ENCODE measurements around the gene FRYL.

Gene FRYL

DNA sequence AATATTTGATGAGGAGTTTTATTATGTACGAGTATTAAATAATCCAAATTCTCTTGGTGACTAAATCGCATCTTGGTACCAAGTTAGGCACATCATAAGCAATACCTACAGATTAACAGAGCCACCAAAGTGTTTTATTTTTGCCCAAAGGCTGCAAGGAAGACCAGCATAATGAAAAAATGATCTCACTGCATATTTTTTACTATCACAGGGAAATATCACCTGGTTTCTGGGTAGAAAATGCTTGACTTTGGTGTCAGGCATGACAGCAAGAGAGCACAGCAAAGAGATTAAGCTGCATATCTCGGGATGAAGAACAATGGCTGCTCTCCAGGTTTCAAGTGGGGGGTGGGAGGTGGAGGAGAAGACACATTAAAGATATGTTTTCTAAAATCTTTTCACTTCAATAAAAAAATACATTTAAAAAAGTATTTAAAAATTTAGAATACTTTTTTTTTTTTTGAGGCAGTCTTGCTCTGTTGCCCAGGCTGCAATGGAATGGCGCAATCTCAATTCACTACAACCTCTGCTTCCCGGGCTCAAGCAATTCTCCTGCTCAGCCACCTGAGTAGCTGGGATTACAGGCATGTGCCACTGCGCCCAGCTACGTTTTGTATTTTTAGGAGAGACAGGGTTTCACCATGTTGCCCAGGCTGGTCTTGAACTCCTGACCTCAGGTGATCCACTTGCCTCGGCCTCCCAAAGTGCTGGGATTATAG lies 86.1 kb downstream of the FRYL start:
- Histone ChIP-seq H3F3A (ENCODE audit: low read depth) (no peaks in the 10 kb centered on the region), H3K79me2 (ENCODE audit: insufficient read depth, low read length) (peaks cover 96% of the 10 kb centered on the region), H3K4me2 (ENCODE audit: low read depth, low read length, poor library complexity, severe bottlenecking) (no peak overlapping the region), H2AFZ (ENCODE audit: low read length) (no peak overlapping the region), H3K4me1 (ENCODE audit: insufficient read depth, low read length, poor library complexity, severe bottlenecking) (peaks cover 9% of the 10 kb centered on the region), H4K20me1 (ENCODE audit: insufficient read depth, low read length, poor library complexity, severe bottlenecking) (peaks cover 50% of the 10 kb centered on the region), H3K36me3 (ENCODE audit: insufficient read depth, low read length) (no peaks in the 10 kb centered on the region), H3K27me3 (ENCODE audit: insufficient read depth, low read length, poor library complexity, severe bottlenecking) (no peaks in the 10 kb centered on the region), H3K9me2 (replicated peaks; ENCODE audit: low read depth, low read length) (no peaks in the 10 kb centered on the region), H3K9me3 (ENCODE audit: insufficient read depth, low read depth, low read length) (no peaks in the 10 kb centered on the region), H3K9ac (ENCODE audit: low read depth, low read length, poor library complexity, severe bottlenecking) (no peak overlapping the region), H3K4me3 (ENCODE audit: low read length, poor library complexity, severe bottlenecking) (no peak overlapping the region)
- TF ChIP-seq EZH2phosphoT487 (IDR thresholded peaks at IDR 0.05; ENCODE audit: borderline replicate concordance), result no peak
- TF ChIP-seq, protein P1, sequence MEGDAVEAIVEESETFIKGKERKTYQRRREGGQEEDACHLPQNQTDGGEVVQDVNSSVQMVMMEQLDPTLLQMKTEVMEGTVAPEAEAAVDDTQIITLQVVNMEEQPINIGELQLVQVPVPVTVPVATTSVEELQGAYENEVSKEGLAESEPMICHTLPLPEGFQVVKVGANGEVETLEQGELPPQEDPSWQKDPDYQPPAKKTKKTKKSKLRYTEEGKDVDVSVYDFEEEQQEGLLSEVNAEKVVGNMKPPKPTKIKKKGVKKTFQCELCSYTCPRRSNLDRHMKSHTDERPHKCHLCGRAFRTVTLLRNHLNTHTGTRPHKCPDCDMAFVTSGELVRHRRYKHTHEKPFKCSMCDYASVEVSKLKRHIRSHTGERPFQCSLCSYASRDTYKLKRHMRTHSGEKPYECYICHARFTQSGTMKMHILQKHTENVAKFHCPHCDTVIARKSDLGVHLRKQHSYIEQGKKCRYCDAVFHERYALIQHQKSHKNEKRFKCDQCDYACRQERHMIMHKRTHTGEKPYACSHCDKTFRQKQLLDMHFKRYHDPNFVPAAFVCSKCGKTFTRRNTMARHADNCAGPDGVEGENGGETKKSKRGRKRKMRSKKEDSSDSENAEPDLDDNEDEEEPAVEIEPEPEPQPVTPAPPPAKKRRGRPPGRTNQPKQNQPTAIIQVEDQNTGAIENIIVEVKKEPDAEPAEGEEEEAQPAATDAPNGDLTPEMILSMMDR (conservative IDR thresholded peaks at IDR 0.05; ENCODE audit: low read length), result no peak

DNA sequence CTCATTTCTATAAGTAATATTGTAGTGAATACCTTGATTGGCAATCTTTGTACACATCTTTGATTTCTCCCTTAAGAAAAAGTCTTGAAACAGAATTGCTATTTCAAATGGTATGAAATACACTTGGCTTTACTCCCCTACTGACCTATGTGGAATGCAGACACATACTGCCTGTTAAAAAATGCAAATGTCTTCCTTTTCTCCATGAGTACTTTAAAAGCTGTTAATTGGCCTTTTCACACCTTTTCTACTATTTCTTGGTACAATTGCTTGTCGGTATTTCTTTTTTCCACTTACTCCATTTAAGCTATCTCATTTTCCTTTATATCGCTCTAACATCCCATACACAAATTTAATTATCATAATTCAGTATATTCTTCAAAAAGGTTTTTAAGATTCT lies 87.2 kb downstream of the FRYL start:
- H3K4me2 ChIP-seq (ENCODE audit: low read depth, low read length, poor library complexity, severe bottlenecking), result no peak overlapping the region
- no peak overlapping the region for H3K4me3 ChIP-seq (ENCODE audit: low read length, poor library complexity, severe bottlenecking)
- H3K79me2 ChIP-seq (ENCODE audit: insufficient read depth, low read length), result peaks cover 94% of the 10 kb centered on the region
- H3K9me2 ChIP-seq (replicated peaks; ENCODE audit: low read depth, low read length), result no peaks in the 10 kb centered on the region
- H4K20me1 ChIP-seq (ENCODE audit: insufficient read depth, low read length, poor library complexity, severe bottlenecking), result peaks cover 52% of the 10 kb centered on the region
- no peak overlapping the region for H2AFZ ChIP-seq (ENCODE audit: low read length)
- H3F3A ChIP-seq (ENCODE audit: low read depth), result no peaks in the 10 kb centered on the region
- no peak for TF ChIP-seq EZH2phosphoT487 (IDR thresholded peaks at IDR 0.05; ENCODE audit: borderline replicate concordance)
- TF ChIP-seq, protein P1 (conservative IDR thresholded peaks at IDR 0.05; ENCODE audit: low read length), result no peak
- H3K9ac ChIP-seq (ENCODE audit: low read depth, low read length, poor library complexity, severe bottlenecking), result no peak overlapping the region
- H3K4me1 ChIP-seq (ENCODE audit: insufficient read depth, low read length, poor library complexity, severe bottlenecking), result peaks cover 4% of the 10 kb centered on the region
- no peaks in the 10 kb centered on the region for H3K27me3 ChIP-seq (ENCODE audit: insufficient read depth, low read length, poor library complexity, severe bottlenecking)
- H3K9me3 ChIP-seq (ENCODE audit: insufficient read depth, low read depth, low read length), result no peaks in the 10 kb centered on the region
- H3K36me3 ChIP-seq (ENCODE audit: insufficient read depth, low read length), result no peaks in the 10 kb centered on the region

DNA sequence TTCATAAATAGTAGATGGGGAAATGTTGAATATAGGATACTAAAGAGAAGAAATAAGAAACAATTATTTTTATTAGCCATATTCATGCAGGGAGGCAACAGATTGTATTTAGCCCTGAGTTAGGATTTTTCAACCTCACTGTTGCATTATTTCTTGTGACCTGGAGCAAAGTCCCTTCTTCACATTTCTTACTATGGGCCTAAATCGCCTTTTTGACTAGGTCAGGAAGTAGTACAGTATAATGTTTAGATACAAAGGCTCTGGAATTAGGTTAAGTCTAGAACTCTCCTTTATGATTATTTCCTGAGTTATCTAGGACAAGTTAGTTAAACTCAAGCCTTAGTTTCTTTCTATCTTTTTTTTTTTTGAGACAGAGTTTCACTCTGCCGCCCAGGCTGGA lies 88.0 kb downstream of the FRYL start:
- no peaks in the 10 kb centered on the region for H3F3A ChIP-seq (ENCODE audit: low read depth)
- H3K4me1 ChIP-seq (ENCODE audit: insufficient read depth, low read length, poor library complexity, severe bottlenecking), result peaks cover 4% of the 10 kb centered on the region
- H3K27me3 ChIP-seq (ENCODE audit: insufficient read depth, low read length, poor library complexity, severe bottlenecking), result no peaks in the 10 kb centered on the region
- TF ChIP-seq, protein P1 (conservative IDR thresholded peaks at IDR 0.05; ENCODE audit: low read length), result no peak
- TF ChIP-seq EZH2phosphoT487 (IDR thresholded peaks at IDR 0.05; ENCODE audit: borderline replicate concordance), result no peak
- no peak overlapping the region for H3K4me3 ChIP-seq (ENCODE audit: low read length, poor library complexity, severe bottlenecking)
- no peak overlapping the region for H2AFZ ChIP-seq (ENCODE audit: low read length)
- peaks cover 57% of the 10 kb centered on the region for H4K20me1 ChIP-seq (ENCODE audit: insufficient read depth, low read length, poor library complexity, severe bottlenecking)
- no peaks in the 10 kb centered on the region for H3K36me3 ChIP-seq (ENCODE audit: insufficient read depth, low read length)
- H3K4me2 ChIP-seq (ENCODE audit: low read depth, low read length, poor library complexity, severe bottlenecking), result no peak overlapping the region
- H3K9ac ChIP-seq (ENCODE audit: low read depth, low read length, poor library complexity, severe bottlenecking), result no peak overlapping the region
- peaks cover 93% of the 10 kb centered on the region for H3K79me2 ChIP-seq (ENCODE audit: insufficient read depth, low read length)
- H3K9me3 ChIP-seq (ENCODE audit: insufficient read depth, low read depth, low read length), result no peaks in the 10 kb centered on the region
- H3K9me2 ChIP-seq (replicated peaks; ENCODE audit: low read depth, low read length), result no peaks in the 10 kb centered on the region

Measured in Loucy (cell line).